Lower leg skin (tissue), 4 donors: ENCODE results near the gene PAX5. TPM values are rescaled to one million over a fixed set of nuclear protein-coding genes. Genes with fewer than 3 reads are reported as not detected.
A peak's percentile ranks its signal among the peaks of the same experiment; 100 is the strongest.

Experiments
- DNase-seq, 2 donors: peaks; one replicate each; pipeline ENCODE4 v3.0.0-alpha.2; 2019; ENCODE audit warnings: low spot score in 2 of 2
- H3K4me3 ChIP-seq: fragments of 200-600 bp; sonication (generic); 2 replicates; pipeline ENCODE4 v1.5.1; 2017; ENCODE audit warnings: mild to moderate bottlenecking, low read depth; ENCODE audit not compliant: poor library complexity, severe bottlenecking
- CTCF ChIP-seq, 3 donors: fragments of 450-650 bp; IDR thresholded peaks; one replicate each; pipeline ENCODE4 v1.5.1; 2016; ENCODE audit warnings: antibody characterized with exemption in 3 of 3, mild to moderate bottlenecking in 3 of 3, moderate library complexity in 2 of 3
- POLR2A ChIP-seq, 2 donors: fragments of 450-650 bp; IDR thresholded peaks; one replicate each; pipeline ENCODE4 v1.6.1; 2016 to 2017; ENCODE audit warnings: antibody characterized with exemption in 2 of 2, mild to moderate bottlenecking in 1 of 2, moderate library complexity in 1 of 2
- WGBS, 2 donors: methylation state at CpG; one replicate each; pipeline ENCODE4 v1.1.5; 2018; 5-methylcytosine and 5-hydroxymethylcytosine counted together
- intact Hi-C: fragments of 100-400 bp; cut with DNase I; formaldehyde crosslinking; loops from one replicate; pipeline ENCODE4 v1.15.0; 2023; ENCODE audit warnings: low total_unique reads
- total RNA-seq, 4 donors: library from RNA; depleted of rRNA; stranded (reverse); fragments of >200 nt; gene quantifications; one replicate each; pipeline ENCODE4 v1.1.0, GENCODE V29; 2016

The PAX5 gene
- total RNA-seq, 4 donors from 2014 or later: 0.02 to 0.08 (median 0.03) TPM; not detected in 1

GRCh38 chr9:36966371-36967097, 67.5 kb downstream of the PAX5 start:
- no peak overlapping the region for H3K4me3 ChIP-seq
- DNase-seq: peak in 1 of 2 donors; percentile 72
- intact Hi-C loops: no loop called here
- 70 to 81% methylated on average over 16 to 17 of the region's 21 CpGs for WGBS, 2 donors
- no peak for TF ChIP-seq POLR2A (IDR thresholded peaks at IDR 0.05)
- no peak for TF ChIP-seq CTCF (IDR thresholded peaks at IDR 0.05)

GRCh38 chr9:36964791-36965190, 69.3 kb downstream of the PAX5 start:
- DNase-seq: no peak
- intact Hi-C loops: no loop called here
- 96 to 97% methylated on average over 7 of the region's 7 CpGs for WGBS, 2 donors
- TF ChIP-seq CTCF (IDR thresholded peaks at IDR 0.05) (no peak), POLR2A (IDR thresholded peaks at IDR 0.05) (no peak)
- H3K4me3 ChIP-seq: no peak overlapping the region

GRCh38 chr9:36963346-36963745, 70.7 kb downstream of the PAX5 start:
- H3K4me3 ChIP-seq: no peak overlapping the region
- intact Hi-C loops: no loop called here
- 88 to 90% methylated on average over 7 of the region's 7 CpGs for WGBS, 2 donors
- TF ChIP-seq POLR2A (IDR thresholded peaks at IDR 0.05) (no peak), CTCF (IDR thresholded peaks at IDR 0.05) (no peak)
- peak in 1 of 2 donors; percentile 76 for DNase-seq

GRCh38 chr9:36962691-36963090, 71.4 kb downstream of the PAX5 start:
- WGBS, 2 donors: 90 to 96% methylated on average over 11 of the region's 11 CpGs
- peak in 1 of 2 donors; percentile 60 for DNase-seq
- intact Hi-C loops: no loop called here

GRCh38 chr9:36961561-36962325, 72.3 kb downstream of the PAX5 start:
- intact Hi-C loops: no loop called here
- H3K4me3 ChIP-seq: no peak overlapping the region
- no peak for TF ChIP-seq POLR2A (IDR thresholded peaks at IDR 0.05)
- DNase-seq: peak in 1 of 2 donors; percentile 76
- 32 to 37% methylated on average over 26 of the region's 26 CpGs for WGBS, 2 donors

More at GRCh38 chr9:36962691-36963090, 71.4 kb downstream of the PAX5 start:
- no peak for TF ChIP-seq POLR2A (IDR thresholded peaks at IDR 0.05)
- TF ChIP-seq CTCF (IDR thresholded peaks at IDR 0.05): no peak
- H3K4me3 ChIP-seq: no peak overlapping the region

GRCh38 chr9:36961051-36961450, 73.0 kb downstream of the PAX5 start:
- TF ChIP-seq POLR2A (IDR thresholded peaks at IDR 0.05) (no peak), CTCF (IDR thresholded peaks at IDR 0.05) (no peak)
- intact Hi-C loops: no loop called here
- peak in 1 of 2 donors; percentile 65 for DNase-seq
- 45 to 46% methylated on average over 4 of the region's 4 CpGs for WGBS, 2 donors
- no peak overlapping the region for H3K4me3 ChIP-seq
